NT2/D1 (cell line): ENCODE data around the gene LCE1F.

Experiments used
- SUZ12 ChIP-seq: IDR thresholded peaks from 2 replicates; pipeline ENCODE4 v1.6.1; 2011; ENCODE audit not compliant: insufficient read length, insufficient read depth; ENCODE audit errors: extremely low read depth
- YY1 ChIP-seq: IDR thresholded peaks from 2 replicates; pipeline ENCODE4 v1.6.1; 2011; ENCODE audit not compliant: insufficient read length, insufficient read depth

DNA sequence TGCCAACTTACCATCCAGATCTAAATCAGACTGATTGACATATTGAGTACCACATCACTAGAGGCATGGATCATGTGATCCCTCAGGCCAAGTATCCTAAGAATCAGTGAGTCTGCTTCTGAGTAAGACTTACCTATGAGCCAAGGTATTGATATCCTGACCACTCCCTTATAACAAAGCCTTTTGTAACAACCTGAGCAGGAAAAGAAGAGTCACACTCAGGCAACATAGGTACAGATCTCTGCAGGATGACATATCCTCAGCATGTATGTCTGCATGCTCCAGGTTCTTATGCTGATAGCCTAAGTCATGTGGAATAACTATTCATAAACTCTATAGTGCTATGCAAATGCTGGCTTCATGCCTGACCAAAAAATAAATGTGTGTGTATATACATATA lies 50.0 kb downstream of the LCE1F start:
- TF ChIP-seq YY1: no peak
- no peak for TF ChIP-seq SUZ12
